Stimulated activated naive CD8-positive, alpha-beta T cell treated with anti-CD3 and anti-CD28 coated beads, Interleukin-15, amount 100 ng/mL, for 72 hours (primary cell): Measurements from ENCODE around the gene SPSB4.

Source experiments
- ATAC-seq: fragments of 150-1000 bp; cut with Tn5 transposase; 2 replicates; pipeline ENCODE4 v1.10.0; 2021; ENCODE audit warnings: mild to moderate bottlenecking, moderate library complexity
- DNase-seq, 2 donors: peaks; one replicate each; pipeline ENCODE4 v3.0.0; 2021 to 2022
- H3K27ac Mint-ChIP-seq, 2 donors: one replicate each; pipeline ENCODE4 v1.8.0; 2022; ENCODE audit warnings: mild to moderate bottlenecking in 2 of 2, mixed read lengths in 2 of 2, moderate library complexity in 2 of 2
- H3K27me3 Mint-ChIP-seq: one replicate; pipeline ENCODE4 v1.8.0; 2022; ENCODE audit warnings: mixed read lengths
- H3K4me1 Mint-ChIP-seq: one replicate; pipeline ENCODE4 v1.8.0; 2022; ENCODE audit warnings: mild to moderate bottlenecking, mixed read lengths
- H3K4me3 Mint-ChIP-seq, 2 donors: one replicate each; pipeline ENCODE4 v1.8.0; 2022; ENCODE audit warnings: mild to moderate bottlenecking in 2 of 2, mixed read lengths in 2 of 2, moderate library complexity in 1 of 2
- H3K9me3 Mint-ChIP-seq, 2 donors: one replicate each; pipeline ENCODE4 v1.8.0; 2022; ENCODE audit warnings: mixed read lengths in 2 of 2

The SPSB4 gene

DNA sequence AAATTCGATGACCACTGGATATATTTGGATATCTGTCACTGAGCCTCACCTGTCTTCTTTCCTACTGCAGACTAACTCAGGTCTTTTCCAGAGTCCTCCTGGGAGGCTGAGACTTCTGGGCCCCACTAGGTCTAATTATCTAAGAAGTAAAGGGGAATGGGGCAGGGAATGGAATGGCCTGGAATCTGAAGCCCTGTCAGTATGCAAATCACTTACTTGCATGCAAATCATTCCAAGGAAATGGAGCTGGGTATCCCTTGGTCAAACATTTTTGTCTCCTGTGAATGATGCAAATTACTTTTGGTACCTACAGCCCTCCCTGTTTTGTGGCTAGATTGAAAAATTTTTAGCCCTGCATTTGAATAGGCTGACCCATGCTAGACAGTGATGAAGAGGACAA, 5.3 kb upstream of the SPSB4 start:
- peaks cover 24% of the 10 kb centered on the region for H3K4me1 Mint-ChIP-seq
- peaks cover 46% of the 10 kb centered on the region for H3K27me3 Mint-ChIP-seq
- H3K27ac Mint-ChIP-seq = no peak overlapping the region
- ATAC-seq (no peak), DNase-seq (no peak)
- H3K4me3 Mint-ChIP-seq = no peak overlapping the region
- no peaks in the 10 kb centered on the region for H3K9me3 Mint-ChIP-seq

DNA sequence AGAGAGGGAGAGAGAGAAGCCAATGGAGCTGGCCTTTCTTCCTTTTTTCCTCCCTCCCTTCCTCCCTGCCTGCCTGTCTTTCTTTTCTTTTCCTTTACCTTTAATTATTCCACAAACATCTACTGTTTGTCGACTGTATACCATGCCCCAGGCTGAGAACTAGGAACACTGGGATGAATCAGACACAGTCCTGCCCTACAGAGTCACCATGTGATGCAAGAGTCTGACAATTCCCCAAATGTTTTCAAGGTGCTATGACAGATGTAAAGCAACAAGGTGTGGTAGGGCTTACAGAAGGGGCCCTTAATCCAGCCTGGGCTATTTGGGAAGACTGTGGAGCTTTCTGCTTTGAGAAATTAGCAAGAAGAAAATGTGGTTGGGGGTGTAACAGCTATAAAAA, 4.0 kb upstream of the SPSB4 start:
- DNase-seq (no peak), ATAC-seq (no peak)
- Mint-ChIP-seq H3K9me3 (no peaks in the 10 kb centered on the region), H3K4me1 (peaks cover 30% of the 10 kb centered on the region), H3K27me3 (peaks cover 54% of the 10 kb centered on the region), H3K27ac (no peak overlapping the region), H3K4me3 (no peak overlapping the region)

- Mint-ChIP-seq H3K4me1 (peaks cover 36% of the 10 kb centered on the region), H3K27ac (no peak overlapping the region), H3K27me3 (peaks cover 78% of the 10 kb centered on the region), H3K9me3 (no peaks in the 10 kb centered on the region), H3K4me3 (no peak overlapping the region)
- ATAC-seq (peak; percentile 42), DNase-seq (peak; percentile 17 to 24)
These were observed 1.5 kb upstream of the SPSB4 start for GRCh38 chr3:141049681-141050080.

GRCh38 chr3:141051443-141052200, 475 bp downstream of the SPSB4 start:
- Mint-ChIP-seq H3K9me3 (no peaks in the 10 kb centered on the region), H3K27me3 (peaks cover 86% of the 10 kb centered on the region), H3K27ac (no peak overlapping the region), H3K4me1 (peaks cover 22% of the 10 kb centered on the region), H3K4me3 (peak overlapping the region; percentile 54 to 55)
- peak in 1 of 2 donors; percentile 15 for DNase-seq
- peak; percentile 43 for ATAC-seq

DNA sequence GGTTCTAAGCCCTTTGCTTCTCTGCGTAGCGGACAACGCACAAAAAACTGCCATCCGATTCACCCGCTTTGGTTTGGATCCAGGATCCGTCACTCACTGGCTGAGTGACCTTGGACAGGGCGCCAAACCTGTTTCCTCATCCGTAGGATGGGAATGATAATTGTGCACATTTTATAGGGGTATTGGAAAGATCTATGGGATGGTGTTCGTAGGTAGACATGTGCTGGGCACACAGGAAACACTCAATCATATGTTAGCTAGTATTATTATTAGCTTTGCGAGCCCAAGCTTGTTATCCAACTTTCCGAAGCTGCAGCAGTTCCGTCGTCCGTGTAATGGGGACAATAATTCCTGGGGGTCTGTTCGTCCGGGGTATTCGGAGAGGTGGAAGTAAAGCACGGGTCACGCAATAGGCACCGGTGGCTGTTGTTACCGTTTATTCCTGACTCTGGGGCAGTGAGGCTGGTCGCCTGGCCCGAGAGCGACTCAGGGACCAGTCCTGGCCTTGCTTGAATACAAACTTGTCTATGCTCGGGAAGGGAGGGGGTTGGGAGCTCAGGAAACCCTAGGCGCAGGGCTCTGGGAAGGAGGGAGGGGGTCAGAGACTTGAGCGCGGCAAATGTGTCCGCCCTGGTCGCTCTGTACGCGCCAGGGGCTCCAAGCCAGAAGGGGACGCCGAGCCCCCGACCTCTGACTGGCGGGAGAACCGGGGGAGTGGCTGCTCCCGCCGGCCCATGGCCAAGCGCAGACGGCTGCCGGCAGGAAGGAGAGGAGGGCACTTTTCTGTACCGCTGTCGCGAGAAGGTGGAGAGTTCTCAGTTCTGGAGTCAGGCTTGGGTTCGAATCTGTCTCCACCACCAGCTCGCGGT, 1.3 kb downstream of the SPSB4 start:
- ATAC-seq (no peak), DNase-seq (no peak)
- Mint-ChIP-seq H3K4me3 (peak overlapping the region; percentile 54 to 55), H3K4me1 (peaks cover 22% of the 10 kb centered on the region), H3K27ac (no peak overlapping the region), H3K27me3 (peaks cover 78% of the 10 kb centered on the region), H3K9me3 (no peaks in the 10 kb centered on the region)

- peaks cover 20% of the 10 kb centered on the region for H3K4me1 Mint-ChIP-seq
- no peak for DNase-seq
- peaks cover 51% of the 10 kb centered on the region for H3K27me3 Mint-ChIP-seq
- H3K9me3 Mint-ChIP-seq = peaks cover 0 to 8% of the 10 kb centered on the region in 2 donors
- H3K4me3 Mint-ChIP-seq = no peak overlapping the region
- ATAC-seq = no peak
- H3K27ac Mint-ChIP-seq = no peak overlapping the region
These were observed 4.0 kb downstream of the SPSB4 start for GRCh38 chr3:141055136-141055535.

DNA sequence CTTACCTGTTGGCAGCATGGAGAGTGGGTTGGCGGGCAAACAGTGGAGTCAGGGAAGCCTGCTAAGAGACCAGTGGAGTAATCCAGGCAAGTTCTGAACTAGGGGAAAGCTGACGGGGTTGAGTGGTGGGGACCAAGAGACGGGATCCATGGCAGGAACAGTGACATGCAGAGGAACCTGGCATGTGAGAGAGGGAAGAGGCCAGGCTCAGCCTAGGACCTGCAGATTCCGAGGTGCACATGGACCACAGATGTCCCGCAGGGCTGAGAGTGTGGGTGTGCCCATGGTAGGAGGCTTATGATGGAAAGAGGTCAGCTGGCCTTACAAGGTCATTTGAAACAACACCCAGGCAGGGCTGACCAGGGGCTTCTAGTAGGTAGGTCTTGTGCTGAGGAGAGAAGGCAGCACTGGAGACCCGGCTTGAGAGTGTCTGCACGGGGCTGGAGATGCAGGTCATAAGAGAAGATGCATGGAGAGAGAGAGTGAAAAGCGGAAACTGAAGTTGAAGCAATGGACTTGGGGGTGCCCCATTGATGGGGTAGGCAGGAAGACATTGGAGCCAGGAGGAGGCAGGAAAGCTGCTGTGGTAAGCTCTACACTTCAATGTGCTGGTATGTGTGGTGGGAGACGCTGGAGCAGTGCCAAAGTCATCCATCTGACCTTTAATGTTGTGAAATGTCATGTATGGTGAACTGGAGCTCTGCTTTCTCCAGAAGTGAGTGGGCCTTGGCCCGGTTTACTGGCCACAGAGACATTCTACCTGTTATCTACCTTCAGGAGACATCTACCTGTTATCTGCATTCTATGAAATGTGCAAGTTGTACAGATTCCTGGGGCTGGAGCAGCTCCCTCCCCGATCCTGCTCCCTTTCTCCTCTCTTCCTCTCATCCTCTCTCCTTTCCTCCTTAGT, 4.6 kb downstream of the SPSB4 start:
- DNase-seq = no peak
- ATAC-seq = no peak
- peaks cover 13% of the 10 kb centered on the region for H3K4me1 Mint-ChIP-seq
- no peak overlapping the region for H3K4me3 Mint-ChIP-seq
- H3K27ac Mint-ChIP-seq = no peak overlapping the region
- H3K27me3 Mint-ChIP-seq = peaks cover 44% of the 10 kb centered on the region
- peaks cover 0 to 8% of the 10 kb centered on the region in 2 donors for H3K9me3 Mint-ChIP-seq

DNA sequence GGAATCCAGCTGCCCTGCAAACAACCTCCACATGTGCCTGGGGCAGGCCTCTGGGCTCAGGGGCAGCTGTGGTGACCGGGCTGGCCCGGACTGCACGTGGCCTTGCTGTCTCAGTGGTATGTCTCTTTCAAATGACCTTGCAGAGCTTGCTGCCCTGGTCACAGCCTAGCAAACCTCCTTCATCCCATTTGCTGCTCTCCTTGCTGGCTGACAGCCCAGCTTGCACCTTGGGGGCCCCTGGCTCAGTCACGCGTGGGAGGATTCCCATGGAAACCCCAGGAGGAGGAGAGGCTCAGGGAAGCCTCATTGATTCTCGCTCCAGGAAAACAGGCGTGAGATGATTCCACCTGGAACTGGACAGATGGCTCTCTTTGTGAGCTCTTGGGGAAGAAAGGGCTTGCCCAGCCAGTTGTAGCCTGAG, 5.6 kb downstream of the SPSB4 start:
- no peak for ATAC-seq
- Mint-ChIP-seq H3K27me3 (peaks cover 39% of the 10 kb centered on the region), H3K4me1 (peaks cover 11% of the 10 kb centered on the region)

GRCh38 chr3:141057436-141057835, 6.3 kb downstream of the SPSB4 start:
- peaks cover 32% of the 10 kb centered on the region for H3K27me3 Mint-ChIP-seq
- peaks cover 4% of the 10 kb centered on the region for H3K4me1 Mint-ChIP-seq
- ATAC-seq (no peak), DNase-seq (no peak)
- no peak overlapping the region for H3K27ac Mint-ChIP-seq
- peaks cover 0 to 8% of the 10 kb centered on the region in 2 donors for H3K9me3 Mint-ChIP-seq
- H3K4me3 Mint-ChIP-seq = no peak overlapping the region

More for the DNA sequence above, 5.6 kb downstream of the SPSB4 start:
- no peak for DNase-seq
- Mint-ChIP-seq H3K9me3 (peaks cover 0 to 8% of the 10 kb centered on the region in 2 donors), H3K27ac (no peak overlapping the region), H3K4me3 (no peak overlapping the region)

DNA sequence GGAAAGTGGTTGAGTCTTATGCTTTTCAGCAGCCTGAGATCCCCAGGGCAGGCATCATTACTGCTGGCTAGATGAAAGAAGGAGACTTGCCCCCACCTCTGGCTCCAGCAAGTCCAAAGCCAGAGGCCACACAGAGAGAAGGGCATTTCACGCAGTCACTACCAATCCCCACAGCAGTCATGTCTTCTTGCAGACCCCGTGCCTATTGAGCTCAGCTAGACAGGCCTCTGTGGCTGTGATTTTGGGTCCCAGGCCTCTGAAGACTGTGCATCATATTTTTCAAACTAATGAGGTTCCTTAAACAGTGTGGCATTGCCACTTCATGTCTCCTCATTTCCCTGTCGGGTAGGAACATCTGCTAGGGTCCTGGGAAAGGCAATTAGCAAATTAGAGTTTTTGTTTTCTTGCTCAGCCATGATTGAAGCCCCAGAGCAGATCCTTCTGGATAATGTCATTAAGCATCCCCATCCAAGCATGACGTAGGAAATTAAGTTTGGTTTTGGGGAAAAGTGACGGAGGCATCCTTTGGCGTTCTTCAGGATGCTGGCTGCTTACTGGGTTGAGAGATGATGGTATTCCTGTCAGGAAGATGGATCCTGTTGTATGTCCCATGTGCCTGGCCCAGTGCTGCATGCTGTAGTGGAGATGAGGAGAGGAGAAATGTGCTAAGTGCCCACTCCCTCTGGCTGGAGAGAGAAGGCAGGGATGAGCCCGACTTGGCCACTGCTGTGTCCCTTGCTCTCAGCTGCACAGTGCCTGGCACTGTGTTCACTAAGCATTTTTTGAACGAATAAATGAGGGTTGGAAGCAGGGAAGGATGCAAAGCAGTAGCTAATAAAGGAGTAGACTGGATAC, 7.0 kb downstream of the SPSB4 start:
- no peak overlapping the region for H3K4me3 Mint-ChIP-seq
- H3K4me1 Mint-ChIP-seq = no peaks in the 10 kb centered on the region
- H3K27ac Mint-ChIP-seq = no peak overlapping the region
- H3K27me3 Mint-ChIP-seq = peaks cover 25% of the 10 kb centered on the region
- DNase-seq = no peak
- ATAC-seq = no peak
- peaks cover 0 to 8% of the 10 kb centered on the region in 2 donors for H3K9me3 Mint-ChIP-seq

DNA sequence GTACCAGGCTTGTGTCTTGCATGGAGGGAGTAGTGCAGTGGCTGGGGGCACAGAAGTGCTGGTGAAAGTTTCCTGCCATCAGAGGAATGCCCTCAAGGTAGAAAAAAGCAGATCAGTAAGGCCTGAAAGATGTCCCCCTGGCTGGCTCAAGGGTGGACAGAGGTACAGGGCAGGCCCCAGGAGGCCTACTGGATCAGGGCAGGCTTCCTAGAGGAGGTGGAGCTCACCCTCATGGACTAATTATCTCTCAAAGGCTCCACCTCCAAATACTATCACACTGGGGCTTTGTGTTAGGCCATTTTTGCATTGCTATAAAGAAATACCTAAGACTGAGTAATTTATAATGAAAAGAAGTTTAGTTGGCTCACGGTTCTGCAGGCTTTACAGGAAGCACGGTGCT, 7.8 kb downstream of the SPSB4 start:
- Mint-ChIP-seq H3K4me1 (peaks cover 5% of the 10 kb centered on the region), H3K27me3 (peaks cover 18% of the 10 kb centered on the region), H3K9me3 (peaks cover 0 to 8% of the 10 kb centered on the region in 2 donors), H3K27ac (no peak overlapping the region), H3K4me3 (no peak overlapping the region)
- DNase-seq = no peak
- ATAC-seq = no peak

DNA sequence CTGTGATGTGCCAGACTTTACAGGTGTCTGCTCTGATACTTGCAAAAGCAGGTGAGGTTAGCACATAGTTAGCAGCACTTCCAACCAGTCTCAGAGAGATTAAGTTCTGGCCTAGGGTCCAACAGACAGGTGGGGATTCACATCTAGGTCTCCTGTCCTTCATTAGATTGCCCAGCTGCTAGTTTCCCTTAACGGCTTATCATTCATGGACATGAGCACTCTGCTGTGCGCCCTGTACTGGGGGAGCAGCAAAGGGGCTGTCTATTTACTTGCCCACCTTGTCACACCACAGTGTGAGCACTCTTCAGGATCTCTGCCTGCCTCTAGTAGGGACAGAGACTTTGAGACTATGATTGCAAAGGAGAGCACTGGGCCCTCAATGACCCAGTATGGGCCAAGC, 8.7 kb downstream of the SPSB4 start:
- ATAC-seq = peak; percentile 18
- H3K9me3 Mint-ChIP-seq = peaks cover 0 to 8% of the 10 kb centered on the region in 2 donors
- H3K4me3 Mint-ChIP-seq = no peak overlapping the region
- peaks cover 10% of the 10 kb centered on the region for H3K27me3 Mint-ChIP-seq
- no peak overlapping the region for H3K27ac Mint-ChIP-seq
- peaks cover 9% of the 10 kb centered on the region for H3K4me1 Mint-ChIP-seq
- no peak for DNase-seq

- DNase-seq = no peak
- peaks cover 5% of the 10 kb centered on the region for H3K27me3 Mint-ChIP-seq
- no peak overlapping the region for H3K27ac Mint-ChIP-seq
- H3K4me3 Mint-ChIP-seq = no peak overlapping the region
- H3K9me3 Mint-ChIP-seq = peaks cover 0 to 8% of the 10 kb centered on the region in 2 donors
- H3K4me1 Mint-ChIP-seq = peaks cover 9% of the 10 kb centered on the region
- ATAC-seq = peak; percentile 27
These were observed 9.2 kb downstream of the SPSB4 start for GRCh38 chr3:141060327-141060726.

- Mint-ChIP-seq H3K4me1 (peaks cover 9% of the 10 kb centered on the region), H3K27ac (peak overlapping the region in 1 of 2 donors; percentile 45), H3K9me3 (peaks cover 0 to 8% of the 10 kb centered on the region in 2 donors), H3K27me3 (no peaks in the 10 kb centered on the region), H3K4me3 (no peak overlapping the region)
- DNase-seq = no peak
- no peak for ATAC-seq
These were observed 12.7 kb downstream of the SPSB4 start for GRCh38 chr3:141063831-141064230.
